GM20000 (cell line): Measurements from ENCODE around the gene LBX2.

Experiments
- DNase-seq: peaks from one replicate; pipeline ENCODE4 v3.0.0; 2012; ENCODE audit warnings: low spot score
- TF ChIP-seq, protein P1 (sequence below): IDR thresholded peaks from 2 replicates; pipeline ENCODE4 v1.5.1; 2012; ENCODE audit warnings: mild to moderate bottlenecking, control low read depth; ENCODE audit errors: extremely low read depth, missing control alignments

LBX2 gene

GRCh38 chr2:74514368-74515270 lies 15.2 kb upstream of the LBX2 start, which contains the start of gene TLX2:
TLX2 (plus strand) TSS chr2:74514450; CDS start chr2:74514807, 357 bp downstream.
- TF ChIP-seq, protein P1, sequence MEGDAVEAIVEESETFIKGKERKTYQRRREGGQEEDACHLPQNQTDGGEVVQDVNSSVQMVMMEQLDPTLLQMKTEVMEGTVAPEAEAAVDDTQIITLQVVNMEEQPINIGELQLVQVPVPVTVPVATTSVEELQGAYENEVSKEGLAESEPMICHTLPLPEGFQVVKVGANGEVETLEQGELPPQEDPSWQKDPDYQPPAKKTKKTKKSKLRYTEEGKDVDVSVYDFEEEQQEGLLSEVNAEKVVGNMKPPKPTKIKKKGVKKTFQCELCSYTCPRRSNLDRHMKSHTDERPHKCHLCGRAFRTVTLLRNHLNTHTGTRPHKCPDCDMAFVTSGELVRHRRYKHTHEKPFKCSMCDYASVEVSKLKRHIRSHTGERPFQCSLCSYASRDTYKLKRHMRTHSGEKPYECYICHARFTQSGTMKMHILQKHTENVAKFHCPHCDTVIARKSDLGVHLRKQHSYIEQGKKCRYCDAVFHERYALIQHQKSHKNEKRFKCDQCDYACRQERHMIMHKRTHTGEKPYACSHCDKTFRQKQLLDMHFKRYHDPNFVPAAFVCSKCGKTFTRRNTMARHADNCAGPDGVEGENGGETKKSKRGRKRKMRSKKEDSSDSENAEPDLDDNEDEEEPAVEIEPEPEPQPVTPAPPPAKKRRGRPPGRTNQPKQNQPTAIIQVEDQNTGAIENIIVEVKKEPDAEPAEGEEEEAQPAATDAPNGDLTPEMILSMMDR: no peak
- peak; percentile 53 for DNase-seq

- TF ChIP-seq, protein P1: no peak
- DNase-seq: peak; percentile 43
These were observed 14.4 kb upstream of the LBX2 start for GRCh38 chr2:74513605-74514367.

GRCh38 chr2:74512744-74513604 lies 13.6 kb upstream of the LBX2 start:
- TF ChIP-seq, protein P1: no peak
- no peak for DNase-seq

GRCh38 chr2:74511104-74511989 lies 11.9 kb upstream of the LBX2 start:
- TF ChIP-seq, protein P1: no peak
- no peak for DNase-seq

- TF ChIP-seq, protein P1: no peak
- no peak for DNase-seq
These were observed 10.9 kb upstream of the LBX2 start for GRCh38 chr2:74510272-74510671.

- DNase-seq: peak; percentile 49
- TF ChIP-seq, protein P1: no peak
These were observed 8.6 kb upstream of the LBX2 start for GRCh38 chr2:74507926-74508520.
